GM12878 (cell line): ENCODE results near the gene PSMB7. TPM values are rescaled to one million over a fixed set of nuclear protein-coding genes. Genes with fewer than 3 reads are reported as not detected.

Experiments
- ATAC-seq: fragments of 200-7000 bp; cut with Tn5 transposase; 3 replicates; pipeline ENCODE4 v1.9.1; 2020; ENCODE audit warnings: mild to moderate bottlenecking, moderate library complexity
- BruUV-seq: library from RNA; stranded (reverse); fragments of 400-500 nt; replicated peaks from 2 replicates; lab custom pipeline; 2021; lab: Mats Ljungman, UMichigan
- CTCF ChIA-PET: fragments of 300-600 bp; sonication (Branson Sonifier 250); formaldehyde crosslinking; extraction: SDS; loops from one replicate; lab custom pipeline; 2021; ENCODE audit warnings: inconsistent platforms; lab: Yijun Ruan, JAX
- POLR2A ChIA-PET: fragments of 350-600 bp; formaldehyde crosslinking; extraction: SDS; loops from one replicate; lab custom pipeline; 2021; ENCODE audit warnings: inconsistent platforms; lab: Charles Lee
- RAD21 ChIA-PET: fragments of 300-600 bp; sonication (Branson Sonifier 250); formaldehyde crosslinking; loops from one replicate; lab custom pipeline; 2023; ENCODE audit warnings: antibody characterized with exemption; ENCODE audit not compliant: unreplicated experiment; lab: Charles Lee
- SMC1A ChIA-PET: fragments of 300-600 bp; sonication (Branson Sonifier 250); formaldehyde crosslinking; loops from one replicate; lab custom pipeline; 2023; ENCODE audit not compliant: unreplicated experiment, uncharacterized antibody; lab: Charles Lee
- DNase-seq: peaks from one replicate; pipeline ENCODE4 v3.0.0-alpha.2; 2011; ENCODE audit warnings: low read depth, low spot score
- FAIRE-seq: peaks from 3 replicates; lab custom pipeline; 2011; peaks lifted over from hg19 to GRCh38; lab: Jason Lieb, UNC
- H2AFZ ChIP-seq: 2 replicates; pipeline ENCODE4 v1.6.0; 2011; ENCODE audit warnings: low read depth, low read length, control low read depth; ENCODE audit not compliant: control insufficient read depth
- H3K27ac ChIP-seq: 2 replicates; pipeline ENCODE4 v1.5.1; 2011; ENCODE audit warnings: control low read depth; ENCODE audit not compliant: control insufficient read depth, insufficient read depth
- H3K27me3 ChIP-seq, 2 experiments: replicated peaks in 1 of 2; 2 replicates each; pipeline versions ENCODE4 v1.6.0 to v1.6.1; 2011; ENCODE audit warnings: low read length in 1 of 2; ENCODE audit not compliant: control insufficient read depth in 2 of 2, insufficient read depth in 2 of 2
- H3K36me3 ChIP-seq, 2 experiments: 2 replicates each; pipeline ENCODE4 v1.5.1; 2011; ENCODE audit warnings: low read length in 1 of 2; ENCODE audit not compliant: control insufficient read depth in 2 of 2, insufficient read depth in 2 of 2
- H3K4me1 ChIP-seq: 2 replicates; pipeline ENCODE4 v1.6.1; 2011; ENCODE audit warnings: mild to moderate bottlenecking, low read length, moderate library complexity, mixed read lengths; ENCODE audit not compliant: control insufficient read depth, insufficient read depth
- H3K4me2 ChIP-seq: 2 replicates; pipeline ENCODE4 v1.6.0; 2011; ENCODE audit warnings: control low read depth; ENCODE audit not compliant: control insufficient read depth, insufficient read depth
- H3K4me3 ChIP-seq: fragments of 200-600 bp; sonication (generic); 2 replicates; pipeline ENCODE4 v1.5.1; 2016
- H3K79me2 ChIP-seq: 2 replicates; pipeline ENCODE4 v1.6.0; 2011; ENCODE audit warnings: low read length; ENCODE audit not compliant: control insufficient read depth, insufficient read depth
- H3K9ac ChIP-seq: 2 replicates; pipeline ENCODE4 v1.8.0; 2011; ENCODE audit warnings: low read length, control low read depth, mixed read lengths; ENCODE audit not compliant: control insufficient read depth, insufficient read depth
- H3K9me3 ChIP-seq: replicated peaks from 3 replicates; pipeline ENCODE4 v1.5.1; 2011; ENCODE audit warnings: mild to moderate bottlenecking, low read length; ENCODE audit not compliant: control insufficient read depth, insufficient read depth
- H4K20me1 ChIP-seq: 2 replicates; pipeline ENCODE4 v1.6.0; 2011; ENCODE audit not compliant: control insufficient read depth, insufficient read depth
- KAT2A ChIP-seq: conservative IDR thresholded peaks from 2 replicates; pipeline ENCODE4 v1.6.1; 2011; ENCODE audit warnings: low read depth, low read length; ENCODE audit not compliant: control insufficient read depth
- PBX3 ChIP-seq: IDR thresholded peaks from 2 replicates; pipeline ENCODE4 v1.6.1; 2011; ENCODE audit warnings: mild to moderate bottlenecking, low read depth, low read length, moderate library complexity; ENCODE audit not compliant: insufficient replicate concordance
- TAF1 ChIP-seq: IDR thresholded peaks from 2 replicates; pipeline ENCODE4 v1.6.1; 2011; ENCODE audit warnings: mild to moderate bottlenecking, low read depth, low read length, borderline replicate concordance
- TCF7 ChIP-seq: IDR thresholded peaks from 2 replicates; pipeline ENCODE4 v1.6.1; 2014; ENCODE audit warnings: antibody characterized with exemption, borderline replicate concordance
- WGBS: methylation state at CpG from one replicate; pipeline ENCODE4 v1.1.6; 2016; ENCODE audit warnings: low lambda C conversion rate; ENCODE audit not compliant: insufficient replicate concordance, insufficient coverage; ENCODE audit errors: missing lambda C conversion rate; 5-methylcytosine and 5-hydroxymethylcytosine counted together
- in situ Hi-C: fragments of 300-500 bp; cut with MboI; formaldehyde crosslinking; loops from 9 replicates; pipeline ENCODE4 v1.14.3; 2018; ENCODE audit warnings: mixed read lengths
- intact Hi-C: fragments of 100-400 bp; cut with micrococcal nuclease; formaldehyde crosslinking; loops from one replicate; pipeline ENCODE4 v1.14.2; 2022; ENCODE audit not compliant: unreplicated experiment
- polyA plus RNA-seq, 11 experiments: library from polyadenylated mRNA; depleted of rRNA in 4 of 11; unstranded in 6 of 11; stranded (reverse) in 5 of 11; fragments of >200 nt; fragmentation: Nextera tagmentation in 4 of 11; fragmentation: Illumina TruSeq in 1 of 11; extraction: Ambion mirVana in 4 of 11; extraction: Trizol in 1 of 11; gene quantifications; 1 replicate in 1 of 11; 2 replicates in 10 of 11; pipeline versions ENCODE4 v1.2.1 to v1.2.3, GENCODE V29; 2011 to 2016; ENCODE audit warnings: inconsistent platforms in 2 of 11, missing spikeins in 2 of 11, low read depth in 1 of 11
- total RNA-seq, 4 experiments: library from RNA; depleted of rRNA in 3 of 4; stranded (reverse); fragments of >200 nt in 3 of 4; fragmentation: Illumina TruSeq in 1 of 4; extraction: Trizol in 1 of 4; gene quantifications; 2 replicates each; pipeline versions ENCODE4 v1.2.1 to v1.2.3, GENCODE V29; 2013 to 2021

The PSMB7 gene
- total and polyA plus RNA-seq, 10 of the 15 experiments (the other 5 are each of a cell fraction or from before 2014, with no cell fraction given): 174 to 564 (median 268) TPM

GRCh38 chr9:124457079-124457886 is 42.0 kb upstream of the PSMB7 start:
- no peak for FAIRE-seq
- ChIA-PET SMC1A (interaction anchor here (0.7 kb wide), 1 partner anchor 146 kb away, joined by 3 read pairs; no protein-coding TSS in a partner anchor), CTCF (no interaction called here)

More at GRCh38 chr9:124457079-124457886, 42.0 kb upstream of the PSMB7 start:
- Histone ChIP-seq H3K9ac (no peak overlapping the region), H2AFZ (no peak overlapping the region), H3K27me3 (no peaks in the 10 kb centered on the region; a peak in 1 of 4 replicates), H4K20me1 (no peaks in the 10 kb centered on the region), H3K4me3 (no peak overlapping the region), H3K9me3 (no peaks in the 10 kb centered on the region), H3K4me1 (no peaks in the 10 kb centered on the region), H3K36me3 (no peaks in the 10 kb centered on the region), H3K79me2 (no peaks in the 10 kb centered on the region), H3K27ac (no peak overlapping the region), H3K4me2 (no peak overlapping the region)
- in situ Hi-C loops: no loop called here
- DNase-seq: no peak
- 21% methylated on average over 18 of the region's 18 CpGs for WGBS
- ATAC-seq: no peak
- ChIA-PET POLR2A (no interaction called here), RAD21 (no interaction called here)
- no peak for TF ChIP-seq KAT2A
- no peak for TF ChIP-seq TCF7
- TF ChIP-seq TAF1: no peak
- no peak for TF ChIP-seq PBX3
- BruUV-seq: no TSS peak
- intact Hi-C loops: no loop called here
